ENCODE results near the gene SHROOM4.

GRCh38 chrX:50787099-50787498, 26.9 kb downstream of the SHROOM4 start:
- TF ChIP-seq CTCF (IDR thresholded peaks at IDR 0.05) (no peak), POLR2A (IDR thresholded peaks at IDR 0.05) (no peak)

Data from body of pancreas (tissue), 4 donors.